PC-3 (cell line): ENCODE results near the gene SLCO3A1. TPM values are rescaled to one million over a fixed set of nuclear protein-coding genes. Genes with fewer than 3 reads are reported as not detected.
A peak's percentile ranks its signal among the peaks of the same experiment; 100 is the strongest.

Experiments
- ATAC-seq: fragments of 200-7000 bp; cut with Tn5 transposase; 2 replicates; pipeline ENCODE4 v1.9.1; 2020; ENCODE audit warnings: mild to moderate bottlenecking, moderate library complexity
- BruUV-seq: library from RNA; stranded (reverse); fragments of 400-500 nt; replicated peaks from 2 replicates; lab custom pipeline; 2021; lab: Mats Ljungman, UMichigan
- CTCF ChIA-PET: fragments of 300-600 bp; sonication (Branson Sonifier 250); formaldehyde crosslinking; loops from one replicate; lab custom pipeline; 2022; ENCODE audit warnings: antibody characterized with exemption; lab: Charles Lee
- POLR2A ChIA-PET: fragments of 300-600 bp; sonication (Branson Sonifier 250); formaldehyde crosslinking; loops from one replicate; lab custom pipeline; 2022; ENCODE audit warnings: antibody characterized with exemption; ENCODE audit not compliant: unreplicated experiment; lab: Charles Lee
- DNase-seq: peaks from one replicate; pipeline ENCODE4 v3.0.0-alpha.2; 2015
- H2AFZ ChIP-seq: fragments of 300-600 bp; sonication (generic); 2 replicates; pipeline ENCODE4 v1.6.0; 2016; ENCODE audit warnings: antibody characterized with exemption, low read length
- H3F3A ChIP-seq: fragments of 300-600 bp; sonication (generic); one replicate; pipeline ENCODE4 v1.6.0; 2017; ENCODE audit warnings: antibody characterized with exemption, low read length, control low read depth, mild to moderate bottlenecking; ENCODE audit not compliant: unreplicated experiment
- H3K27ac ChIP-seq: fragments of 300-600 bp; sonication (generic); 2 replicates; pipeline ENCODE4 v1.5.1; 2016; ENCODE audit warnings: mild to moderate bottlenecking, low read length
- H3K27me3 ChIP-seq: fragments of 300-600 bp; sonication (generic); 2 replicates; pipeline ENCODE4 v1.6.1; 2016; ENCODE audit warnings: low read length, mixed read lengths
- H3K36me3 ChIP-seq: fragments of 300-600 bp; sonication (generic); 2 replicates; pipeline ENCODE4 v1.6.1; 2016; ENCODE audit warnings: low read depth, mixed run types, low read length, mixed read lengths
- H3K4me1 ChIP-seq: fragments of 300-600 bp; sonication (generic); 2 replicates; pipeline ENCODE4 v1.5.1; 2016; ENCODE audit warnings: low read length; ENCODE audit not compliant: insufficient read depth
- H3K4me2 ChIP-seq: fragments of 300-600 bp; sonication (generic); 2 replicates; pipeline ENCODE4 v1.6.0; 2016; ENCODE audit warnings: low read length
- H3K4me3 ChIP-seq: fragments of 300-600 bp; sonication (generic); 2 replicates; pipeline ENCODE4 v1.5.1; 2016; ENCODE audit warnings: mild to moderate bottlenecking, low read length, mixed read lengths
- H3K79me2 ChIP-seq: fragments of 300-600 bp; sonication (generic); 2 replicates; pipeline ENCODE4 v1.6.1; 2017; ENCODE audit warnings: low read length, mixed read lengths
- H3K9ac ChIP-seq: fragments of 300-600 bp; sonication (generic); 2 replicates; pipeline ENCODE4 v1.6.0; 2016; ENCODE audit warnings: mild to moderate bottlenecking, low read length
- H3K9me2 ChIP-seq: fragments of 300-600 bp; sonication (generic); replicated peaks from 2 replicates; pipeline ENCODE4 v1.6.1; 2016; ENCODE audit warnings: mixed run types, low read length, mixed read lengths
- H3K9me3 ChIP-seq: fragments of 300-600 bp; sonication (generic); 2 replicates; pipeline ENCODE4 v1.6.1; 2016; ENCODE audit warnings: low read length, mixed read lengths
- H4K20me1 ChIP-seq: fragments of 300-600 bp; sonication (generic); 2 replicates; pipeline ENCODE4 v1.6.1; 2016; ENCODE audit warnings: low read length, mixed read lengths
- EZH2 ChIP-seq: fragments of 300-600 bp; sonication (generic); IDR thresholded peaks from one replicate; pipeline ENCODE4 v1.6.1; 2017; ENCODE audit warnings: antibody characterized with exemption, mild to moderate bottlenecking, low read length; ENCODE audit not compliant: unreplicated experiment
- EZH2phosphoT487 ChIP-seq: fragments of 300-600 bp; sonication (generic); IDR thresholded peaks from 2 replicates; pipeline ENCODE4 v1.6.1; 2018; ENCODE audit warnings: mild to moderate bottlenecking, antibody characterized with exemption, low read length, borderline replicate concordance
- intact Hi-C: fragments of 100-400 bp; cut with micrococcal nuclease; formaldehyde crosslinking; loops from 2 replicates; pipeline ENCODE4 v1.9.0; 2023
- total RNA-seq: library from RNA; depleted of rRNA; stranded (reverse); fragments of >200 nt; gene quantifications from 2 replicates; pipeline ENCODE4 v1.2.3, GENCODE V29; 2014
- TF ChIP-seq, protein P1 (sequence below): fragments of 300-600 bp; sonication (generic); conservative IDR thresholded peaks from 2 replicates; pipeline ENCODE4 v1.5.1; 2017; ENCODE audit warnings: antibody characterized with exemption, low read depth, mild to moderate bottlenecking, low read length

Gene SLCO3A1
- total RNA-seq, 1 experiment from 2014 or later, result 0.07 TPM

DNA sequence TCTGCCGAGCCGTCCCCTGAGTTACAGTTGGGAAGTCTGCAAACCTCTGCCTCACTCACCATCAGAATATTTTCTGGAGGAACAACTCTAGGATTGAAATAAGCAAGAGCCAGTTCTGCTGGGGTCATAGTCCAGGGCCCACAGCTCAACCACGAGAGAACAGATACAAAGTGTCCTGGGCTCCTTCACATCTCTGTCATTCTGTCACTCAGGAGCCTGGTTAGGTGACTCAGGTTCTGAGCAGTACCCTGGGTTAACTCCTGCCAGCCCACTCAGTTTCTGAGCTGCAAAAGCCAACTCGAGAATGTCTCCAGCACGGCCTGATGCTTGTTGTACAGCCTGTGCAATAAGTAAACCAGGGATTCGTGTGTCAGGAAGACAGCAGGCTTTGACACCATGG, 155.7 kb downstream of the SLCO3A1 start:
- Histone ChIP-seq H3K9ac (no peak overlapping the region), H3K27ac (no peak overlapping the region), H3F3A (no peaks in the 10 kb centered on the region), H3K27me3 (peaks cover 66% of the 10 kb centered on the region), H3K9me2 (no peaks in the 10 kb centered on the region), H3K9me3 (no peaks in the 10 kb centered on the region), H3K79me2 (no peaks in the 10 kb centered on the region), H3K4me2 (no peak overlapping the region), H4K20me1 (no peaks in the 10 kb centered on the region), H2AFZ (no peak overlapping the region), H3K4me3 (no peak overlapping the region), H3K36me3 (no peaks in the 10 kb centered on the region), H3K4me1 (no peaks in the 10 kb centered on the region)
- CTCF ChIA-PET, result no interaction called here
- TF ChIP-seq, protein P1, sequence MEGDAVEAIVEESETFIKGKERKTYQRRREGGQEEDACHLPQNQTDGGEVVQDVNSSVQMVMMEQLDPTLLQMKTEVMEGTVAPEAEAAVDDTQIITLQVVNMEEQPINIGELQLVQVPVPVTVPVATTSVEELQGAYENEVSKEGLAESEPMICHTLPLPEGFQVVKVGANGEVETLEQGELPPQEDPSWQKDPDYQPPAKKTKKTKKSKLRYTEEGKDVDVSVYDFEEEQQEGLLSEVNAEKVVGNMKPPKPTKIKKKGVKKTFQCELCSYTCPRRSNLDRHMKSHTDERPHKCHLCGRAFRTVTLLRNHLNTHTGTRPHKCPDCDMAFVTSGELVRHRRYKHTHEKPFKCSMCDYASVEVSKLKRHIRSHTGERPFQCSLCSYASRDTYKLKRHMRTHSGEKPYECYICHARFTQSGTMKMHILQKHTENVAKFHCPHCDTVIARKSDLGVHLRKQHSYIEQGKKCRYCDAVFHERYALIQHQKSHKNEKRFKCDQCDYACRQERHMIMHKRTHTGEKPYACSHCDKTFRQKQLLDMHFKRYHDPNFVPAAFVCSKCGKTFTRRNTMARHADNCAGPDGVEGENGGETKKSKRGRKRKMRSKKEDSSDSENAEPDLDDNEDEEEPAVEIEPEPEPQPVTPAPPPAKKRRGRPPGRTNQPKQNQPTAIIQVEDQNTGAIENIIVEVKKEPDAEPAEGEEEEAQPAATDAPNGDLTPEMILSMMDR, result no peak
- TF ChIP-seq EZH2, result no peak
- no peak for TF ChIP-seq EZH2phosphoT487
- no TSS peak for BruUV-seq
- POLR2A ChIA-PET, result no interaction called here
- ATAC-seq (no peak), DNase-seq (no peak)
- intact Hi-C loops, result no loop called here

DNA sequence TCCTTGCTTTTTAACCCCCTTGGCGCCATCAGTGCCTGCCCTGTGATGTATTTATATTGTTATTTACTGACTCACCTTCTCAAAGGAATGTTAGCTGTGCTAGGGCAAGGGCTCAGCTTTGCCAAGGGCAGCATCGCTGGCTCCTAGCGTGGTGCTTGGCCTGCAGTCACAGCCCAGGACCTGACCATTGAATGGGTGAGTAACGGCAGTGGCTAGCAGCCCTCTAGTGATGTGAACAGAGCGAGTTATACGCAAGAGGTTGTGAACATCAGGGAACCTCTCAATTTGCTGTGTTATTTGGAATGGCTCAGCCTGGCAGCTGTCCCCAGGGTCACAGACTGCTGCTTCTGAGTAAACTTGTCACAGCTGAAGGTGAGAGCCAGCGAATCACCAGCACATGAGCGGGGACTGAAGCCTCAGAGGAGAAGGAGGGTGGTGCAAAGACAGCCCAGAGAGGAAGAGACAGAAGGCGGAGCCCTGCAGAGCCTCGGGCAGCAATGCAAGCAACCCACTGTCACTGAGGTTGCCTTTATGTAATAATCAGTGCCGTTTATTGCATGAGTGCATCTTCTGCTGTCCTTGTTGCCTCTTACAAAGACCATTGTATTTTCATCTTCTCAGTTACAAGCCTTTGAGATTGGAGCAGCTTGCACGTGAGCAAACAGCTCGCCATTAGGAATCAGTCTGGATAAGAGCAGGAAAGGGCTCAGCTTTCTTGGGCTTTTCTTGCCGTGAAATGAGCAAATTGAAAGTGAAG, 158.3 kb downstream of the SLCO3A1 start:
- ChIA-PET CTCF (no interaction called here), POLR2A (no interaction called here)
- no peak overlapping the region for H2AFZ ChIP-seq
- H3K4me1 ChIP-seq, result no peaks in the 10 kb centered on the region
- ATAC-seq (no peak), DNase-seq (peak; percentile 7)
- peaks cover 45% of the 10 kb centered on the region for H3K27me3 ChIP-seq
- H4K20me1 ChIP-seq, result no peaks in the 10 kb centered on the region
- H3F3A ChIP-seq, result no peaks in the 10 kb centered on the region
- intact Hi-C loops, result no loop called here
- H3K9me2 ChIP-seq, result no peaks in the 10 kb centered on the region
- no peaks in the 10 kb centered on the region for H3K9me3 ChIP-seq
- H3K27ac ChIP-seq, result no peak overlapping the region
- H3K4me3 ChIP-seq, result no peak overlapping the region
- H3K9ac ChIP-seq, result no peak overlapping the region
- TF ChIP-seq EZH2phosphoT487, result no peak
- TF ChIP-seq EZH2, result no peak
- TF ChIP-seq, protein P1, result no peak
- H3K79me2 ChIP-seq, result no peaks in the 10 kb centered on the region
- H3K36me3 ChIP-seq, result no peaks in the 10 kb centered on the region
- H3K4me2 ChIP-seq, result no peak overlapping the region
- BruUV-seq, result no TSS peak

DNA sequence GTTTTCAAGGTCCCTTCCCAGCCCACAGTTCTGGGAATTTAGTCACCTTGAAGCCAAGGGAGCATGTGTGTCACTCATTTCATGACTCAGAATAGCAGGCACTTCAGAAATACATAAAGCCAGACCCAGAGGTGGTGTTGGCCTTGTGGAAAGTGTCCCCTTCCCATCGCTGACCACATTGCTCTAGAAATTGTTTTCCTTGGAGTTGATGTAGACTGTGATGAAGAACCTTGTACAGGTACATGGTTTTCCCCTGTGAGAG, 158.8 kb downstream of the SLCO3A1 start:
- ChIA-PET CTCF (no interaction called here), POLR2A (no interaction called here)
- Histone ChIP-seq H3K4me3 (no peak overlapping the region), H3K27me3 (peaks cover 40% of the 10 kb centered on the region), H3K27ac (no peak overlapping the region), H2AFZ (no peak overlapping the region), H3F3A (no peaks in the 10 kb centered on the region), H3K9ac (no peak overlapping the region), H4K20me1 (no peaks in the 10 kb centered on the region), H3K79me2 (no peaks in the 10 kb centered on the region), H3K9me3 (no peaks in the 10 kb centered on the region), H3K9me2 (no peaks in the 10 kb centered on the region), H3K4me1 (no peaks in the 10 kb centered on the region), H3K36me3 (no peaks in the 10 kb centered on the region), H3K4me2 (no peak overlapping the region)
- TF ChIP-seq EZH2 (no peak), EZH2phosphoT487 (no peak)
- TF ChIP-seq, protein P1, result no peak
- ATAC-seq (no peak), DNase-seq (no peak)
- no TSS peak for BruUV-seq
- intact Hi-C loops, result no loop called here
